Effector CD4-positive, alpha-beta T cell (primary cell): Measurements from ENCODE around the gene GSDMA.
"Not testable (repeated sequence)": the region's sequence is repeated elsewhere in the genome, so short reads cannot be mapped to it uniquely, and the experiment has no call there.

Experiments used
- DNase-seq: peaks from one replicate; pipeline ENCODE4 v3.0.0-alpha.2; 2020

Gene GSDMA

DNA sequence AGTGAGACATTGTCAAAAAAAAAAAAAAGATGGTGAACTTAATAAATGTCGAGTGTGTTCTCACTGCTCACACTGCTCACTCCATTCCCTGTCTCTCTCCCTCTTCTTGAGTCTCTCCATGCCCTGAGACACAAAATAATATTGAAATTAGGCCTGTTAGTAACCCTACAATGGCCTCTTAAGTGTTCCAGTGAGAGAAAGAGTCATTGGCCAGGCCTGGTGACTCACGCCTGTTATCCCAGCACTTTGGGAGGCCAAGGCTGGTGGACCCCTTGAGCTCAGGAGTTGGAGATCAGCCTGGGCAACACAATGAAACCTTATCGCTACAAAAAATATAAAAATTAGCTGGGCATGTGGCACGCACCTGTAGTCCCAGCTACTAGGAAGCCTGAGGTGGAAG is 36.3 kb downstream of the GSDMA start:
- DNase-seq: no peak

DNA sequence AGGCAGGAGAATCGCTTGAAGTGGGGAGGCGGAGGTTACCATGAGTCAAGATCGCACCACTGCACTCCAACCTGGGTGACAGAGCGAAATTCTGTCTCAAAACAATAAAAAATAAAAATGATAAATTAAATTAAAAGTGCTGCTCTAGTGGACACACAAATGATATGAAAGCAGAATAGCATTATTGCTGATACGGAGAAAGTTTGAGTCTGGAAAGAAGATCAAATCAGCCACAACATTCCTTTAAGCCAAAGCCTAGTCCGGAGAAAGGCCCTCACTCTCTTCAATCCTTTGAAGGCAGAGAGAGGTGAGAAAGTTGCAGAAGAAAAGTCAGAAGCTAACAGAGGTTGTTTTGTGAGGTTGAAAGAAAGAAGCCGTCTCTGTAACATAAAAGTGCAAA is 37.4 kb downstream of the GSDMA start:
- DNase-seq: no peak

DNA sequence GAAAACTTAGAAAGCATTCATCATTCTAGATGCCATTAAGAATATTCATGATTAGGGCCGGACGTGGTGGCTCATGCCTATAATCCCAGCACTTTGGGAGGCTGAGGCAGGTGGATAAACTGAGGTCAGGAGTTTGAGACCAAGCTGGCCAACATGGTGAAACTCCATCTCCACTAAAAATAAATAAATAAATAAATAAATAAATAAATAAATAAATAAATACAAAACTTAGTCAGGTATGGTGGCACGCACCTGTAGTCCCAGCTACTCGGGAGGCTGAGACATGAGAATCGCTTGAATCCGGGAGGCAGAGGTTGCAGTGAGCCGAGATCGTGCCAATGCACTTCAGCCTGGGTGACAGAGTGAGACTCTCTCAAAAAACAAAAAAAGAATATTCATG is 38.5 kb downstream of the GSDMA start:
- not testable (repeated sequence) for DNase-seq

DNA sequence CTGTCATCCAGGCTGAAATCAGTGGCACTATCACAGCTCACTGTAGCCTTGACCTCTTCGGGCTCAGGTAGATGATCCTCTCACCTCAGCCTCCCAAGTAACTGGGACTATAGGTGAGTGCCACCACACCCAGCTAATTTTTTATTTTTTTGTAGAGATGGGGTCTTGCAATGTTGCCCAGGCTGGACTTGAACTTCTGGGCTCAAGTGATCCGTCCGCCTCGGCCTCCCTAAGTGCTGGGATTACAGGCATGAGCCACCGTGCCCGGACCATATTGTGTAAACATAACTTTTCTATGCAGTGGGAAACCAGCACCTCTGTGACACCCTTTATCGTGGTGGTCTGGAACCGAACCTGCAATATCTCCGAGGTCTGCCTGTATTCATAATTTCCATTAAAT is 41.3 kb downstream of the GSDMA start:
- DNase-seq: no peak

DNA sequence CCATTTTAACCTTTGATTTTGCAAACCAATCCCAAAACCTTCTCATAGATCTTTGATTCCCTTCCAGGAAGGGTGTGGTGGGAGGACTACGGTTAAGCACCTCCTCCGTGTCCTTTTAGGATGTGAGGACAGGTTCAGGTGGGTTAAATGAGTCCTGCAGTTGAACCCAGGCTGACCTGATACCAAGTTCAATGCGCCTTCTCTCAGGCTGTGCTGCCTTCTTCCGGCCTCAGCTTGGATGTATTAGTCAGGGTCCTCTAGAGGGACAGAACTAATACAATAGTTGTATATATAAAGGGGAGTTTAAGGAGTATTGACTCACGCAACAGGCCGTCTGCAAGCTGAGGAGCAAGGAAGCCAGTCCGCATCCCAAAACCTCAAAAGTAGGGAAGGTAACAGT is 41.9 kb downstream of the GSDMA start:
- DNase-seq: no peak

DNA sequence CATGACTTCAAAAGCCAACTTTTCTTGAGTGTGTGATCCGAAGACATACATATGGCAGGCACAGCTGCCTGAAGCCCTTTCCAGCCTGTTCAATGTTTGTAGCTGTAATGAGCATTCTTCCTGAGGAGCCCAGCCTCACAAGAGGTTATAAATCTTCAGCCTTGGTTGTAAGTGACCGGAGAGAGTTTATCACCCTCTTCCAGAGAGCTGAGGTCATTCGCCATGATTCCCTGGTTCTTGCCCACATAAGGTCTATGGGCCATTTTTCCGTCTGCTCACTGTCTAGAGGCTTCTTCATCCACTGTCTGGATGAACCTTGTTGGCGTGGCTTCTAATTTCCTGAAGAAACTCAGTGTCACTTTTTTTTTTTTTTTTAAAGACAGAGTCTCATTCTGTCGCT is 42.7 kb downstream of the GSDMA start:
- no peak for DNase-seq

DNA sequence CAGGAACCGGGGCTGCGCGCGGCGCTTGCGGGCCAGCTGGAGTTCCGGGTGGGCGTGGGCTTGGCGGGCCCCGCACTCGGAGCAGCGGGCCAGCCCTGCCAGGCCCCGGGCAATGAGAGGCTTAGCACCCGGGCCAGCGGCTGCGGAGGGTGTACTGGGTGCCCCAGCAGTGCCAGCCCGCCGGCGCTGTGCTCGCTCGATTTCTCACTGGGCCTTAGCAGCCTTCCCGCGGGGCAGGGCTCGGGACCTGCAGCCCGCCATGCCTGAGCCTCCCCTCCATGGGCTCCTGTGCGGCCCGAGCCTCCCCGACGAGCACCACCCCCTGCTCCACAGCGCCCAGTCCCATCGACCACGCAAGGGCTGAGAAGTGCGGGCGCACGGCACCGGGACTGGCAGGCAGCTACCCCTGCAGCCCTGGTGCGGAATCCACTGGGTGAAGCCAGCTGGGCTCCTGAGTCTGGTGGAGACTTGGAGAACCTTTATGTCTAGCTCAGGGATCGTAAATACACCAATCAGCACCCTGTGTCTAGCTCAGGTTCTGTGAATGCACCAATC is 48.2 kb downstream of the GSDMA start:
- not testable (repeated sequence) for DNase-seq

DNA sequence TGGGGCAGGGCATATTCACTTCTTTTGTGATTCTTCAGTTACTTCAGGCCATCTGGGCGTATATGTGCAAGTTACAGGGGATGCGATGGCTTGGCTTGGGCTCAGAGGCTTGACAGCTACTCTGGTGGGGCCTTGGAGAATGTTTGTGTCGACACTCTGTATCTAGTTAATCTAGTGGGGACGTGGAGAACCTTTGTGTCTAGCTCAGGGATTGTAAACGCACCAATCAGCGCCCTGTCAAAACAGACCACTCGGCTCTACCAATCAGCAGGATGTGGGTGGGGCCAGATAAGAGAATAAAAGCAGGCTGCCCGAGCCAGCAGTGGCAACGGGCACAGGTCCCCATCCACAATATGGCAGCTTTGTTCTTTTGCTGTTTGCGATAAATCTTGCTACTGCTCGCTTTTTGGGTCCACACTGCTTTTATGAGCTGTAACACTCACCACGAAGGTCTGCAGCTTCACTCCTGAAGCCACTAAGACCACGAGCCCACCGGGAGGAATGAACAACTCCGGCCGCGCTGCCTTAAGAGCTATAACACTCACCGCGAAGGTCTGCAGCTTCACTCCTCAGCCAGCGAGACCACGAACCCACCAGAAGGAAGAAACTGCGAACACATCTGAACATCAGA is 49.3 kb downstream of the GSDMA start:
- DNase-seq: not testable (repeated sequence)

DNA sequence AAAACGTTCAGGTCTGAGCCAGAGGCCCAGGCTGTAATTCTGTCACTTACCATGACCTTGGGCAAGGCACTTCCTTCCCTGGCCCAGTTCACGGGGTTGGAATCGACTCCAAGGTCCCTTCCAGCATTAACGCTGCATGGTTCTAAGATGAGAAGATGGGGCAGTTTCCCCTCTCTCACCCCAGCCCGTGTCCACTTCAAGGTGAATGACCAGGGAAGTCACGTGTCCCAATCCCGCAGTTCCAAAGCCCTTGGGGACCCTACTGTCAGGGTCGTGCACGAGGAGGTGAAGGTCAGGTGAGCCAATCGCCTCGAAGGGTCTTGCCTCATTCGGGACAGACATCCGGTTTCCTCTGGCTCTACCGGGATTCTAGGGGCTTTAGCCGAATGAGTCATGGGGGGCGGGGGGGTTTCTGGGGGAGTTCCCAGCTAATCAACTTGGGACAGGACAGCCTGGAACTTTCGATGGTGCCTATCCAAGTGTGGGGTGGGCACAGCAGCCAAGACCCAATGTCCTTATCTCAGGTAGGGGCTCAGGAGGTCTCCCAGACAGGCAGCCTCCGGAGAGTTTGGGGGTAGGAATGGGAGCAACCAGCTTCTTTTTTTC is 51.7 kb downstream of the GSDMA start:
- no peak for DNase-seq

DNA sequence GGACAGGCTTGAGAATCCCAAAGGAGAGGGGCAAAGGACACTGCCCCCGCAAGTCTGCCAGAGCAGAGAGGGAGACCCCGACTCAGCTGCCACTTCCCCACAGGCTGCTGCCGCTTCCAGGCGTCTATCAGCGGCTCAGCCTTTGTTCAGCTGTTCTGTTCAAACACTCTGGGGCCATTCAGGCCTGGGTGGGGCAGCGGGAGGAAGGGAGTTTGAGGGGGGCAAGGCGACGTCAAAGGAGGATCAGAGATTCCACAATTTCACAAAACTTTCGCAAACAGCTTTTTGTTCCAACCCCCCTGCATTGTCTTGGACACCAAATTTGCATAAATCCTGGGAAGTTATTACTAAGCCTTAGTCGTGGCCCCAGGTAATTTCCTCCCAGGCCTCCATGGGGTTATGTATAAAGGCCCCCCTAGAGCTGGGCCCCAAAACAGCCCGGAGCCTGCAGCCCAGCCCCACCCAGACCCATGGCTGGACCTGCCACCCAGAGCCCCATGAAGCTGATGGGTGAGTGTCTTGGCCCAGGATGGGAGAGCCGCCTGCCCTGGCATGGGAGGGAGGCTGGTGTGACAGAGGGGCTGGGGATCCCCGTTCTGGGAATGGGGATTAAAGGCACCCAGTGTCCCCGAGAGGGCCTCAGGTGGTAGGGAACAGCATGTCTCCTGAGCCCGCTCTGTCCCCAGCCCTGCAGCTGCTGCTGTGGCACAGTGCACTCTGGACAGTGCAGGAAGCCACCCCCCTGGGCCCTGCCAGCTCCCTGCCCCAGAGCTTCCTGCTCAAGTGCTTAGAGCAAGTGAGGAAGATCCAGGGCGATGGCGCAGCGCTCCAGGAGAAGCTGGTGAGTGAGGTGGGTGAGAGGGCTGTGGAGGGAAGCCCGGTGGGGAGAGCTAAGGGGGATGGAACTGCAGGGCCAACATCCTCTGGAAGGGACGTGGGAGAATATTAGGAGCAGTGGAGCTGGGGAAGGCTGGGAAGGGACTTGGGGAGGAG is 52.5 kb downstream of the GSDMA start, which contains the start of gene CSF3:
Gene CSF3 (plus strand): TSS at position 436 of the 993 bp plus-strand sequence. CDS start 35 bp downstream, at position 471.
- no peak for DNase-seq

DNA sequence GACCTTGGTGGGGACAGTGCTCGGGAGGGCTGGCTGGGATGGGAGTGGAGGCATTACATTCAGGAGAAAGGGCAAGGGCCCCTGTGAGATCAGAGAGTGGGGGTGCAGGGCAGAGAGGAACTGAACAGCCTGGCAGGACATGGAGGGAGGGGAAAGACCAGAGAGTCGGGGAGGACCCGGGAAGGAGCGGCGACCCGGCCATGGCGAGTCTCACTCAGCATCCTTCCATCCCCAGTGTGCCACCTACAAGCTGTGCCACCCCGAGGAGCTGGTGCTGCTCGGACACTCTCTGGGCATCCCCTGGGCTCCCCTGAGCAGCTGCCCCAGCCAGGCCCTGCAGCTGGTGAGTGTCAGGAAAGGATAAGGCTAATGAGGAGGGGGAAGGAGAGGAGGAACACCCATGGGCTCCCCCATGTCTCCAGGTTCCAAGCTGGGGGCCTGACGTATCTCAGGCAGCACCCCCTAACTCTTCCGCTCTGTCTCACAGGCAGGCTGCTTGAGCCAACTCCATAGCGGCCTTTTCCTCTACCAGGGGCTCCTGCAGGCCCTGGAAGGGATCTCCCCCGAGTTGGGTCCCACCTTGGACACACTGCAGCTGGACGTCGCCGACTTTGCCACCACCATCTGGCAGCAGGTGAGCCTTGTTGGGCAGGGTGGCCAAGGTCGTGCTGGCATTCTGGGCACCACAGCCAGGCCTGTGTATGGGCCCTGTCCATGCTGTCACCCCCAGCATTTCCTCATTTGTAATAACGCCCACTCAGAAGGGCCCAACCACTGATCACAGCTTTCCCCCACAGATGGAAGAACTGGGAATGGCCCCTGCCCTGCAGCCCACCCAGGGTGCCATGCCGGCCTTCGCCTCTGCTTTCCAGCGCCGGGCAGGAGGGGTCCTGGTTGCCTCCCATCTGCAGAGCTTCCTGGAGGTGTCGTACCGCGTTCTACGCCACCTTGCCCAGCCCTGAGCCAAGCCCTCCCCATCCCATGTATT is 53.5 kb downstream of the GSDMA start:
- no peak for DNase-seq

DNA sequence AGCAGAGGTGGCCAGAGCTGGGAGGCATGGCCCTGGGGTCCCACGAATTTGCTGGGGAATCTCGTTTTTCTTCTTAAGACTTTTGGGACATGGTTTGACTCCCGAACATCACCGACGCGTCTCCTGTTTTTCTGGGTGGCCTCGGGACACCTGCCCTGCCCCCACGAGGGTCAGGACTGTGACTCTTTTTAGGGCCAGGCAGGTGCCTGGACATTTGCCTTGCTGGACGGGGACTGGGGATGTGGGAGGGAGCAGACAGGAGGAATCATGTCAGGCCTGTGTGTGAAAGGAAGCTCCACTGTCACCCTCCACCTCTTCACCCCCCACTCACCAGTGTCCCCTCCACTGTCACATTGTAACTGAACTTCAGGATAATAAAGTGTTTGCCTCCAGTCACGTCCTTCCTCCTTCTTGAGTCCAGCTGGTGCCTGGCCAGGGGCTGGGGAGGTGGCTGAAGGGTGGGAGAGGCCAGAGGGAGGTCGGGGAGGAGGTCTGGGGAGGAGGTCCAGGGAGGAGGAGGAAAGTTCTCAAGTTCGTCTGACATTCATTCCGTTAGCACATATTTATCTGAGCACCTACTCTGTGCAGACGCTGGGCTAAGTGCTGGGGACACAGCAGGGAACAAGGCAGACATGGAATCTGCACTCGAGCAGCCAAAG is 54.7 kb downstream of the GSDMA start:
- DNase-seq: no peak

DNA sequence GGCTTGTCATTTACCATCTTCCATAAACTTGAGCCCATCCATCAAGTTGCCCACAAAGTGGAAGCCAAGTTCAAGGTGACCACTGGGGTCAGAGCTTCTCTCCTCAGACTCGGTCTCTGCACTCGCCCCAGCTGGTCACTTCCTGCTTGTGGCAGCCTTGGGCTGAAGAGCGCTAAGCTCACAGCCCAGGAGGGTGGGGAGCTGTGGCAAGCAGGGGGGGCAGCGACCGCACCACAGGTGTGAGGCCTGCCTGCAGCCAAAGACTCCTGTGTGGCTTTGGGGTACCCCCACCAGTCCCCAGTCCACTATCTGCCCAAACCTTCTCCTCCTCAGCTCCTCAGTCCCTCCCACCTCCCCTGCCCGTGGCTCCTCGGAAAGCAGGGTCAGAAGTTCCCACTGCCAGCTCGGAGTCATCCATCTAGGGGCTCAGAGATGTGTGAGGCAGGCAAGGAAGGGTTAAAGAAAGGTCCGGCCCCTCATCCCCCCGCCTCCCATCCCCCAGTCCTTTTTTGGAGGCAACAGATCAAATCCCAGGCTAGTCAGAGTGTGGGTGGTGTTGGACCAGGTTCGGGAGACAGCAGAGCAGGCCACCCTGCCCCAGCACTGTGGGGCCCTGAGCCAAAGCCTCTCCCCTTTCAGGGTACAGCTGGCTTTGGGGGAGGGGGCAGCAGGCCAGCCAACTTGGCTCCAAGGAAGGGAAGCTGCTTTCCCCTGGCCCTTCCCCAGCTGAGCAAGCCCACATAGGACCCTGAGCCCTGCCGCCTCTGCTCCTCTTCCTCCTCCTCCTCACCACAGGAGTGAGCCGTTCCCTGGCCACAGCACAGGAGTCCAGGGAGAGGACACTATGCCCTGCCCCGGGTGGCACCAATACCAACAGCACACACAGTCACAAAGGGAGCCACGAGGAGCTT is 55.7 kb downstream of the GSDMA start:
- no peak for DNase-seq

DNA sequence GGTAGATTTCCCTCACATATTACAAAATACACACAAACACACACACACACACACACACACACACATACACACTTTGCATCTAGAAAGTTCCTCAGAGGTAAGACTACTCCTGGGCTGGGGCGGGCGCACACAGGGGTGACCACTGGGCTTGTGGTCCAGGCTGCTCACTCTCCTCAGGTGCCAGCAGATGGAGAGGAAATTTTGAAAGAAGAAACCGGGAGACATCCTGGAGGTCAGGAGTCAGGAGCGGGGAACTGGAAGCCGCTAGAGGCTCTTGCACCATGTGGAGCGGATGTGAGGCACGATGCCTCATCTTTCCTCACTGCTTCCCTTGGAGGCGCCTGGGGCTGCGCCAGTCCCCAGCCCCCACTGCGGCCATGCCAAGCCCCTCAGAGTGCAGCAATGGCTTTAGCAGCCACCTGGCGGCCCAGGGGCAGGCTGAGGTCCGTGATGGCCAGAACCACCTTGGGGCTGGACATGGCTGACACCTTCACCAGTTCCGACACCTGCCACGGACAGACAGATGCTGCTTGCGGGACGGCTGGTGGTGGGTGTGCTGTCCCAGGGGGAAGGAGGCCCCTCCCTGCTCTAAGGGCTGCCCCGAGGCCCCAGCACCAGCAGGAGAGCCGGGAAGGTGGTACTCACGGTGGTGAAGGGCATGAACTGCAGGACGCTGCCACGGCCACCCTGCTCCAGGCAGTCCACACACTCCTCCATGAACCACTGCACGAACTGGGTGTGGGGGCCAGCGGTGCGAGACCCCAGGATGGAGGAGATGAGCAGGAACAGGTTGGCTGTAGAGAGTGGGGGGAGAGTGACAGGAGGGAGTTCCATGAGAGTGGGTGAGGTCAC is 56.6 kb downstream of the GSDMA start:
- no peak for DNase-seq

DNA sequence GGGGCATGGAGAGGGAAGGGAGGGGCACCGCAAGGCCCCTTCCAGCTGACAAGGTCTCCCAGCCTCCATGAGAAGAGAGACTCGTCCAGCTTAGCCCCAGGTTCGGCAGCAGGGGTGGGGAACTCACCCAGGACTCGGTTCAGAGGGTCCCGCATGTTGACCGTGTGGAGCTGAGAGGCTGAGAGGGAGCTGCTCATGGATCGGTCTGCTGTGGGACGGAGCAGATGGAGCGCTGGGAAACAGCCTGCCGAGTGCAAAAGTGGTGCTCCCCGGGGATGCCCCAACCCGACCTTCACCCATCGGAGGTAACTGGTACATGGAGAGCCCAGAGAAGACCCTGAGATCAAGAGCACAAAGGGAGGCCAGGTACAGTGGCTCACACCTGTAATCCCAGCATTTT is 57.3 kb downstream of the GSDMA start:
- DNase-seq: no peak

DNA sequence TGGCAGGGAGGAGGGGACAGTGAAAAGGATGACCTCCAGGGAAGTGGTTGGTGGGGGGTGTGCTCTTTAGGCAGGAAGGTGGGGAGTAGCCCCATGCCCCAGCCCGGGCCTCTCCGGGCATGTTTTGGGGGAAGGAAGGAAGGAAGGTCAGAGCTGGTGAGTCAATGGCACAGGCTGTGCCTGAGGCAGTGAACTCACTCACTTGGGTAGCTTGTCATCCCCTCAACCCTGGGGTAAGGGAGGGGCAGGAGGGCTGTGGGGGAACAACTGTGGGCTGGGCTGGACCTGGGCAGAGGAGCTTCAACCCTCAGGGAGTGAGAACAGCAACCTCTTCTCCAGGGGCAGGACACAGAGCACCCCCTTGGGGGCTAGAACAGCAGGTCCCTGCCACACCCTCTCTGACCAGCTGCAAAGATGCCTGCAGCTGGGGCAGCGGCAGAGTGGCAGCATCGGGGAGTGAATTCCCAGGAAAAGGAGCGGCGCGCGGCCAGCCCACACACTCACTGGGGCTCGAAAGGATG is 58.7 kb downstream of the GSDMA start:
- no peak for DNase-seq

DNA sequence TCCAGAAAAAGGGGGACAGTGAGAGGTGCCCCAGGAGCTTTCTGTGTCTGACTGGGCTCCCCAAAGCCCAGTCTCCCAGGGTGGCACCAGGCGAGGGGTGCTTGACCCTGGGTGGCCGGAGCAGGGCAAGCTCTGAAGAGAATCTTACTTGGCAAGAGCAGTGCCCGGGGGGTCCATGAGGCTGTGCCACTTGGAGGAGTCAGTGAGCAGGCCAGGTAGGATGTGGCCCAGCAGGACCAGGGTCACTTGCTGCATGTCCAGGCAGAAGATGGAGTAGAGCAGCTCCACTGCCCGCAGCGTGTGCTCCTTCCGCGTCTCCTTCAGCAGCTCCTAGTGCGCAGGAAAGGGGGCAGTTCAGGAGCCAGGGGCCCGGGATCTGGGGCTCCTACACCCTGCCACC is 59.7 kb downstream of the GSDMA start:
- DNase-seq: no peak

DNA sequence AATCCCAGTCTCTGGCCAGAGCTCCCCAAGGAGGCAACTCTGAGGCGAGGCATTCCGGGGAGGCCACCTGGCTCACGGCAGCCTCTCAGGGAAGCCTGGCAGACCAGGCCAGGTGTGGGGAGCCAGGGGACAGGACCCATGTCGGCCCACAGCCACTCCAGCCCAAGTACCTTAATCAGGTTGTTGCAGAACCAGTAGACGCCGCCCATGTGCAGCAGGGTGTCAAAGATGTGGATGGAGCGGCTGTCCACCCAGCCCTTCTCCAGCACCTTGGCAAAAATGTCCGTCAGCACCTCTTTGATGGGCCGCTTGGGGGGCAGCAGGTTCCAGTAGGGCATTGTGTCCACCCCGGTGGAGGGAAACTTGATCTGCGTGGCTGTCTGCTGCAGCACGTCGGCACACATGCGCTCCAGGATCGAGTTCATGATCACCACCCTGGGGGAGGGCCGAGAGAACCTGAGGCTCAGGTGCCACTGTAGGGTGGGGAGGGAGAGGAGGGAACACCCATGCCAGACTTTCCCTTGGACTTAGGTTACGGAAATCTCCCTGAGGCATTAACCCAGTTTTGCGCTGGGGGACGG is 60.2 kb downstream of the GSDMA start:
- no peak for DNase-seq
